ENCODE results near the gene EFTUD2.

The EFTUD2 gene

GRCh38 chr17:44932096-44932786, 33.0 kb upstream of the EFTUD2 start:
- H3K27ac ChIP-seq (ENCODE audit: low read length) = no peak overlapping the region

GRCh38 chr17:44931376-44931775, 32.1 kb upstream of the EFTUD2 start:
- Histone ChIP-seq H3K9me3 (ENCODE audit: insufficient read depth, low read length) (no peaks in the 10 kb centered on the region), H2AFZ (ENCODE audit: low read depth, low read length) (no peak overlapping the region), H3K36me3 (replicated peaks; ENCODE audit: low read depth, low read length) (peaks cover 85% of the 10 kb centered on the region), H3K79me2 (ENCODE audit: low read length) (peaks cover 4% of the 10 kb centered on the region), H3K4me2 (ENCODE audit: low read length) (no peak overlapping the region), H3K27ac (ENCODE audit: low read length) (no peak overlapping the region), H3K27me3 (ENCODE audit: low read depth, low read length) (no peaks in the 10 kb centered on the region), H3K9ac (ENCODE audit: low read length) (no peak overlapping the region), H3K4me3 (ENCODE audit: low read length) (no peak overlapping the region), H3K4me1 (ENCODE audit: low read length) (no peaks in the 10 kb centered on the region), H4K20me1 (ENCODE audit: insufficient read depth, low read length) (no peaks in the 10 kb centered on the region; the same call in 1 of the 2 replicates)
- no peak for TF ChIP-seq EZH2phosphoT487 (IDR thresholded peaks at IDR 0.05; ENCODE audit: low read depth)
- no peak for TF ChIP-seq CTCF (IDR thresholded peaks at IDR 0.05; ENCODE audit: low read depth, low read length)

More at GRCh38 chr17:44932096-44932786, 33.0 kb upstream of the EFTUD2 start:
- Histone ChIP-seq H3K9me3 (ENCODE audit: insufficient read depth, low read length) (no peaks in the 10 kb centered on the region), H3K27me3 (ENCODE audit: low read depth, low read length) (no peaks in the 10 kb centered on the region), H3K9ac (ENCODE audit: low read length) (no peak overlapping the region), H2AFZ (ENCODE audit: low read depth, low read length) (no peak overlapping the region), H3K4me1 (ENCODE audit: low read length) (no peaks in the 10 kb centered on the region), H3K79me2 (ENCODE audit: low read length) (peaks cover 9% of the 10 kb centered on the region), H4K20me1 (ENCODE audit: insufficient read depth, low read length) (no peaks in the 10 kb centered on the region; the same call in 1 of the 2 replicates), H3K4me3 (ENCODE audit: low read length) (no peak overlapping the region), H3K36me3 (replicated peaks; ENCODE audit: low read depth, low read length) (peaks cover 81% of the 10 kb centered on the region), H3K4me2 (ENCODE audit: low read length) (no peak overlapping the region)
- TF ChIP-seq EZH2phosphoT487 (IDR thresholded peaks at IDR 0.05; ENCODE audit: low read depth) (no peak), CTCF (IDR thresholded peaks at IDR 0.05; ENCODE audit: low read depth, low read length) (no peak)

- TF ChIP-seq EZH2phosphoT487 (IDR thresholded peaks at IDR 0.05; ENCODE audit: low read depth) (no peak), CTCF (IDR thresholded peaks at IDR 0.05; ENCODE audit: low read depth, low read length) (no peak)
- Histone ChIP-seq H3K9ac (ENCODE audit: low read length) (no peak overlapping the region), H3K79me2 (ENCODE audit: low read length) (no peaks in the 10 kb centered on the region; the same call in 1 of the 2 replicates), H2AFZ (ENCODE audit: low read depth, low read length) (no peak overlapping the region), H3K27ac (ENCODE audit: low read length) (no peak overlapping the region), H3K4me1 (ENCODE audit: low read length) (no peaks in the 10 kb centered on the region), H3K27me3 (ENCODE audit: low read depth, low read length) (no peaks in the 10 kb centered on the region), H4K20me1 (ENCODE audit: insufficient read depth, low read length) (no peaks in the 10 kb centered on the region; the same call in 1 of the 2 replicates), H3K36me3 (replicated peaks; ENCODE audit: low read depth, low read length) (peaks cover 89% of the 10 kb centered on the region), H3K9me3 (ENCODE audit: insufficient read depth, low read length) (no peaks in the 10 kb centered on the region), H3K4me2 (ENCODE audit: low read length) (no peak overlapping the region), H3K4me3 (ENCODE audit: low read length) (no peak overlapping the region)
Measured at GRCh38 chr17:44930667-44931066, 31.4 kb upstream of the EFTUD2 start.

GRCh38 chr17:44928950-44929720, 29.9 kb upstream of the EFTUD2 start:
- no peaks in the 10 kb centered on the region for H3K27me3 ChIP-seq (ENCODE audit: low read depth, low read length)
- H3K9ac ChIP-seq (ENCODE audit: low read length) = no peak overlapping the region
- H3K4me1 ChIP-seq (ENCODE audit: low read length) = no peaks in the 10 kb centered on the region
- no peak for TF ChIP-seq CTCF (IDR thresholded peaks at IDR 0.05; ENCODE audit: low read depth, low read length)
- TF ChIP-seq EZH2phosphoT487 (IDR thresholded peaks at IDR 0.05; ENCODE audit: low read depth) = no peak
- no peak overlapping the region for H3K4me2 ChIP-seq (ENCODE audit: low read length)
- no peak overlapping the region for H3K27ac ChIP-seq (ENCODE audit: low read length)
- H4K20me1 ChIP-seq (ENCODE audit: insufficient read depth, low read length) = no peaks in the 10 kb centered on the region
- peaks cover 77% of the 10 kb centered on the region for H3K36me3 ChIP-seq (replicated peaks; ENCODE audit: low read depth, low read length)
- H3K79me2 ChIP-seq (ENCODE audit: low read length) = no peaks in the 10 kb centered on the region
- H2AFZ ChIP-seq (ENCODE audit: low read depth, low read length) = no peak overlapping the region
- no peak overlapping the region for H3K4me3 ChIP-seq (ENCODE audit: low read length)
- H3K9me3 ChIP-seq (ENCODE audit: insufficient read depth, low read length) = no peaks in the 10 kb centered on the region

All from OCI-LY3 (cell line).